HepG2 (cell line): Measurements from ENCODE around the gene MAN1C1. TPM values are rescaled to one million over a fixed set of nuclear protein-coding genes. Genes with fewer than 3 reads are reported as not detected.

Experiments used
- ATAC-seq: fragments of 200-7000 bp; cut with Tn5 transposase; 3 replicates; pipeline ENCODE4 v1.9.1; 2020; ENCODE audit warnings: mild to moderate bottlenecking, moderate library complexity
- BruUV-seq: library from RNA; stranded (reverse); fragments of 400-500 nt; replicated peaks from 2 replicates; lab custom pipeline; 2021; lab: Mats Ljungman, UMichigan
- CTCF ChIA-PET: fragments of 300-600 bp; formaldehyde crosslinking; extraction: SDS; loops from one replicate; lab custom pipeline; 2021; ENCODE audit warnings: low total read pairs, inconsistent platforms, low intra/inter-chr PET ratio; lab: Yijun Ruan, JAX
- POLR2A ChIA-PET: fragments of 350-600 bp; sonication (Branson Sonifier 250); formaldehyde crosslinking; loops from one replicate; lab custom pipeline; 2020; ENCODE audit warnings: antibody characterized with exemption, inconsistent platforms; lab: Yijun Ruan, JAX
- DNase-seq: peaks from one replicate; pipeline ENCODE4 v3.0.0-alpha.2; 2015; ENCODE audit warnings: low spot score
- FAIRE-seq: peaks from 3 replicates; lab custom pipeline; 2011; peaks lifted over from hg19 to GRCh38; lab: Jason Lieb, UNC
- H2AFZ ChIP-seq: one replicate; pipeline ENCODE4 v1.6.1; 2011; ENCODE audit warnings: low read length, inconsistent platforms
- H3K27ac ChIP-seq: fragments of 300-600 bp; 3 replicates; pipeline ENCODE4 v1.8.0; 2011; ENCODE audit warnings: mixed run types, mild to moderate bottlenecking, mixed read lengths, low read length, inconsistent platforms; ENCODE audit not compliant: insufficient read depth; ENCODE audit errors: extremely low read length
- H3K27me3 ChIP-seq, 2 experiments: fragments of 200-600 bp in 1 of 2; 2 replicates in 1 of 2; 3 replicates in 1 of 2; pipeline versions ENCODE4 v1.6.0 to v1.8.0; 2011; ENCODE audit warnings: low read length in 2 of 2, mild to moderate bottlenecking in 2 of 2, moderate library complexity in 2 of 2, inconsistent platforms in 1 of 2; ENCODE audit not compliant: insufficient read depth in 2 of 2, control insufficient read depth in 1 of 2
- H3K36me3 ChIP-seq, 2 experiments: fragments of 200-600 bp in 1 of 2; replicated peaks in 1 of 2; 2 replicates in 1 of 2; 3 replicates in 1 of 2; pipeline versions ENCODE4 v1.5.1 to v1.8.0; 2011; ENCODE audit warnings: low read length in 2 of 2, inconsistent platforms in 1 of 2; ENCODE audit not compliant: insufficient read depth in 2 of 2, control insufficient read depth in 1 of 2
- H3K4me1 ChIP-seq: 2 replicates; pipeline ENCODE4 v1.5.1; 2012; ENCODE audit warnings: low read length, inconsistent platforms; ENCODE audit not compliant: insufficient read depth
- H3K4me2 ChIP-seq: 2 replicates; pipeline ENCODE4 v1.6.0; 2011; ENCODE audit warnings: low read depth, low read length, inconsistent platforms
- H3K4me3 ChIP-seq, 3 experiments: fragments of 200-600 bp in 1 of 3; sonication (generic), shearing (Covaris generic) in 1 of 3; replicated peaks in 1 of 3; 2 replicates each; pipeline ENCODE4 v1.5.1; 2011 to 2016; ENCODE audit warnings: low read length in 3 of 3, inconsistent platforms in 2 of 3, low read depth in 2 of 3, mild to moderate bottlenecking in 2 of 3, control low read depth in 1 of 3, mixed read lengths in 1 of 3; ENCODE audit not compliant: insufficient read depth in 1 of 3
- H3K79me2 ChIP-seq: one replicate; pipeline ENCODE4 v1.6.1; 2011; ENCODE audit warnings: low read length, inconsistent platforms; ENCODE audit not compliant: insufficient read depth
- H3K9ac ChIP-seq: 2 replicates; pipeline ENCODE4 v1.6.0; 2011; ENCODE audit warnings: mild to moderate bottlenecking, low read depth, low read length, inconsistent platforms; ENCODE audit not compliant: insufficient read depth
- H3K9me3 ChIP-seq: 2 replicates; pipeline ENCODE4 v1.5.1; 2012; ENCODE audit warnings: mild to moderate bottlenecking, low read length
- H4K20me1 ChIP-seq: 2 replicates; pipeline ENCODE4 v1.6.0; 2011; ENCODE audit warnings: inconsistent platforms, mild to moderate bottlenecking, low read length, moderate library complexity; ENCODE audit not compliant: insufficient read depth
- NCOA2 ChIP-seq: sonication (generic); formaldehyde crosslinking; IDR thresholded peaks from 2 replicates; pipeline ENCODE4 v1.8.0; 2022; ENCODE audit warnings: inconsistent platforms
- PPARG ChIP-seq: conservative IDR thresholded peaks from 2 replicates; pipeline ENCODE4 v1.6.1; 2016; ENCODE audit warnings: missing biosample characterization, missing genetic modification reagents
- THAP8 ChIP-seq: sonication (generic); formaldehyde crosslinking; IDR thresholded peaks from 2 replicates; pipeline ENCODE4 v1.5.1; 2020; ENCODE audit warnings: missing genetic modification reagents, mild to moderate bottlenecking, borderline replicate concordance
- ZNF646 ChIP-seq: sonication (generic); formaldehyde crosslinking; IDR thresholded peaks from 2 replicates; pipeline ENCODE4 v1.9.0; 2021; ENCODE audit warnings: mild to moderate bottlenecking, missing genetic modification reagents
- ZNF768 ChIP-seq: sonication (generic); formaldehyde crosslinking; IDR thresholded peaks from 2 replicates; pipeline ENCODE4 v1.4.0; 2020; ENCODE audit warnings: missing genetic modification reagents
- ZZZ3 ChIP-seq: sonication (generic); formaldehyde crosslinking; IDR thresholded peaks from 2 replicates; pipeline ENCODE4 v1.4.0; 2020; ENCODE audit warnings: missing genetic modification reagents, mild to moderate bottlenecking, borderline replicate concordance
- WGBS: methylation state at CpG from one replicate; pipeline ENCODE4 v1.1.6; 2017; ENCODE audit warnings: low lambda C conversion rate; 5-methylcytosine and 5-hydroxymethylcytosine counted together
- in situ Hi-C: cut with HindIII; loops from 2 replicates; pipeline ENCODE4 v1.10.0; 2017; ENCODE audit warnings: low pct_unique_long_range_greater_than_20kb; ENCODE audit not compliant: extremely low pct_ligation_motif_present
- intact Hi-C: fragments of 100-400 bp; cut with micrococcal nuclease; formaldehyde crosslinking; loops from one replicate; pipeline ENCODE4 v1.10.0; 2022; ENCODE audit not compliant: unreplicated experiment
- polyA plus RNA-seq, 8 experiments: library from polyadenylated mRNA; depleted of rRNA in 3 of 8; stranded (reverse) in 7 of 8; unstranded in 1 of 8; fragments of >200 nt; fragmentation: Illumina TruSeq in 4 of 8; extraction: Trizol in 4 of 8; gene quantifications; 2 replicates each; pipeline versions ENCODE4 v1.2.1 to v1.2.3, GENCODE V29; 2011 to 2016; ENCODE audit warnings: low read depth in 4 of 8, missing spikeins in 1 of 8, mixed read lengths in 1 of 8; ENCODE audit not compliant: insufficient read depth in 1 of 8
- total RNA-seq, 5 experiments: library from RNA; depleted of rRNA; stranded (reverse); fragments of >200 nt; fragmentation: Illumina TruSeq; extraction: Trizol; gene quantifications; 2 replicates each; pipeline ENCODE4 v1.2.3, GENCODE V29; 2016; ENCODE audit warnings: low read depth in 1 of 5
- TF ChIP-seq, protein P1 (sequence below): sonication (generic); formaldehyde crosslinking; IDR thresholded peaks from 2 replicates; pipeline ENCODE4 v1.5.0; 2020; ENCODE audit warnings: mild to moderate bottlenecking, missing genetic modification reagents, moderate library complexity
- TF ChIP-seq, protein P2 (sequence below), 2 experiments: sonication (generic) in 1 of 2; formaldehyde crosslinking in 1 of 2; IDR thresholded peaks; 2 replicates each; pipeline versions ENCODE4 v1.6.1 to v1.9.0; 2014 to 2022; ENCODE audit warnings: antibody characterized with exemption in 1 of 2, borderline replicate concordance in 1 of 2, inconsistent platforms in 1 of 2, low read depth in 1 of 2, missing genetic modification reagents in 1 of 2

The MAN1C1 gene
- total and polyA plus RNA-seq, 2 of the 13 experiments (the other 11 are each of a cell fraction or from before 2014, with no cell fraction given) = 0.18 to 0.49 TPM

- Histone ChIP-seq H3K4me2 (peak overlapping the region; percentile 93), H3K4me3 (peak overlapping the region; percentile 35 to 69 (median 52); a peak in 5 of 6 replicates), H3K9me3 (no peaks in the 10 kb centered on the region), H3K36me3 (no peaks in the 10 kb centered on the region), H2AFZ (no peak overlapping the region), H4K20me1 (no peaks in the 10 kb centered on the region), H3K27me3 (peaks cover 7 to 27% of the 10 kb centered on the region in 2 experiments), H3K79me2 (no peaks in the 10 kb centered on the region), H3K27ac (no peak overlapping the region), H3K9ac (no peak overlapping the region; the same call in 1 of the 2 replicates), H3K4me1 (peaks cover 63% of the 10 kb centered on the region)
- BruUV-seq = TSS peak; percentile 91
- ChIA-PET CTCF (no interaction called here), POLR2A (no interaction called here)
- ATAC-seq (no peak), FAIRE-seq (no peak), DNase-seq (no peak)
- WGBS = 72% methylated on average over 5 of the region's 5 CpGs
- in situ Hi-C loops (no loop called here), intact Hi-C loops (loop anchor here (10.0 kb wide), 1 partner anchor 77 kb away; no protein-coding TSS in a partner anchor)
- TF ChIP-seq ZNF646 (CRISPR knock-in tag) (0 out of 2 replicates have a peak, but pooled peaks have one; percentile 15), ZNF768 (peak; percentile 94), NCOA2 (CRISPR knock-in tag) (no peak), PPARG (CRISPR knock-in tag) (no peak), ZZZ3 (CRISPR knock-in tag) (no peak), THAP8 (CRISPR knock-in tag) (no peak)
- TF ChIP-seq, protein P1, sequence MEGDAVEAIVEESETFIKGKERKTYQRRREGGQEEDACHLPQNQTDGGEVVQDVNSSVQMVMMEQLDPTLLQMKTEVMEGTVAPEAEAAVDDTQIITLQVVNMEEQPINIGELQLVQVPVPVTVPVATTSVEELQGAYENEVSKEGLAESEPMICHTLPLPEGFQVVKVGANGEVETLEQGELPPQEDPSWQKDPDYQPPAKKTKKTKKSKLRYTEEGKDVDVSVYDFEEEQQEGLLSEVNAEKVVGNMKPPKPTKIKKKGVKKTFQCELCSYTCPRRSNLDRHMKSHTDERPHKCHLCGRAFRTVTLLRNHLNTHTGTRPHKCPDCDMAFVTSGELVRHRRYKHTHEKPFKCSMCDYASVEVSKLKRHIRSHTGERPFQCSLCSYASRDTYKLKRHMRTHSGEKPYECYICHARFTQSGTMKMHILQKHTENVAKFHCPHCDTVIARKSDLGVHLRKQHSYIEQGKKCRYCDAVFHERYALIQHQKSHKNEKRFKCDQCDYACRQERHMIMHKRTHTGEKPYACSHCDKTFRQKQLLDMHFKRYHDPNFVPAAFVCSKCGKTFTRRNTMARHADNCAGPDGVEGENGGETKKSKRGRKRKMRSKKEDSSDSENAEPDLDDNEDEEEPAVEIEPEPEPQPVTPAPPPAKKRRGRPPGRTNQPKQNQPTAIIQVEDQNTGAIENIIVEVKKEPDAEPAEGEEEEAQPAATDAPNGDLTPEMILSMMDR (CRISPR knock-in tag) = no peak
- TF ChIP-seq, protein P2, sequence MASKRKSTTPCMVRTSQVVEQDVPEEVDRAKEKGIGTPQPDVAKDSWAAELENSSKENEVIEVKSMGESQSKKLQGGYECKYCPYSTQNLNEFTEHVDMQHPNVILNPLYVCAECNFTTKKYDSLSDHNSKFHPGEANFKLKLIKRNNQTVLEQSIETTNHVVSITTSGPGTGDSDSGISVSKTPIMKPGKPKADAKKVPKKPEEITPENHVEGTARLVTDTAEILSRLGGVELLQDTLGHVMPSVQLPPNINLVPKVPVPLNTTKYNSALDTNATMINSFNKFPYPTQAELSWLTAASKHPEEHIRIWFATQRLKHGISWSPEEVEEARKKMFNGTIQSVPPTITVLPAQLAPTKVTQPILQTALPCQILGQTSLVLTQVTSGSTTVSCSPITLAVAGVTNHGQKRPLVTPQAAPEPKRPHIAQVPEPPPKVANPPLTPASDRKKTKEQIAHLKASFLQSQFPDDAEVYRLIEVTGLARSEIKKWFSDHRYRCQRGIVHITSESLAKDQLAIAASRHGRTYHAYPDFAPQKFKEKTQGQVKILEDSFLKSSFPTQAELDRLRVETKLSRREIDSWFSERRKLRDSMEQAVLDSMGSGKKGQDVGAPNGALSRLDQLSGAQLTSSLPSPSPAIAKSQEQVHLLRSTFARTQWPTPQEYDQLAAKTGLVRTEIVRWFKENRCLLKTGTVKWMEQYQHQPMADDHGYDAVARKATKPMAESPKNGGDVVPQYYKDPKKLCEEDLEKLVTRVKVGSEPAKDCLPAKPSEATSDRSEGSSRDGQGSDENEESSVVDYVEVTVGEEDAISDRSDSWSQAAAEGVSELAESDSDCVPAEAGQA (IDR thresholded peaks at IDR 0.05; ENCODE audit: low read depth) = no peak
- TF ChIP-seq, protein P2 (CRISPR knock-in tag; IDR thresholded peaks at IDR 0.05; ENCODE audit: borderline replicate concordance) = no peak
These were observed 155.6 kb downstream of the MAN1C1 start for GRCh38 chr1:25772164-25772563.
